Peyer's patch (tissue), 4 donors: ENCODE results near the gene DHRS3. TPM values are rescaled to one million over a fixed set of nuclear protein-coding genes. Genes with fewer than 3 reads are reported as not detected.

Experiments
- DNase-seq, 3 donors: peaks; one replicate each; pipeline ENCODE4 v3.0.0-alpha.2; 2017 to 2019
- H3K27ac ChIP-seq, 4 donors: fragments of 200-600 bp; sonication (generic); one replicate each; pipeline ENCODE4 v1.5.1; 2016 to 2019
- H3K27me3 ChIP-seq, 2 donors: fragments of 200-600 bp; sonication (generic); one replicate each; pipeline ENCODE4 v1.5.1; 2019
- H3K36me3 ChIP-seq, 3 donors: fragments of 200-600 bp; sonication (generic); one replicate each; pipeline ENCODE4 v1.5.1; 2016 to 2019
- H3K4me1 ChIP-seq, 4 donors: fragments of 200-600 bp; sonication (generic); one replicate each; pipeline ENCODE4 v1.5.1; 2016 to 2019
- H3K4me3 ChIP-seq, 4 donors: fragments of 200-600 bp; sonication (generic); 1 replicate in 3 of 4; 2 replicates in 1 of 4; pipeline ENCODE4 v1.5.1; 2016 to 2019; ENCODE audit warnings: mild to moderate bottlenecking in 1 of 4
- H3K9me3 ChIP-seq, 4 donors: fragments of 200-600 bp; sonication (generic); one replicate each; pipeline ENCODE4 v1.5.1; 2016 to 2019; ENCODE audit warnings: mild to moderate bottlenecking in 1 of 4
- CTCF ChIP-seq, 6 experiments: fragments of 450-650 bp in 4 of 6; fragments of 200-600 bp in 2 of 6; sonication (generic) in 1 of 6; IDR thresholded peaks; one replicate each; pipeline ENCODE4 v1.5.1; 2017 to 2019; ENCODE audit warnings: antibody characterized with exemption in 6 of 6, mild to moderate bottlenecking in 3 of 6, moderate library complexity in 1 of 6
- POLR2A ChIP-seq, 2 donors: fragments of 450-650 bp; IDR thresholded peaks; one replicate each; pipeline ENCODE4 v1.5.1; 2017; ENCODE audit warnings: antibody characterized with exemption in 2 of 2, mild to moderate bottlenecking in 2 of 2, moderate library complexity in 2 of 2
- total RNA-seq, 4 donors: library from RNA; depleted of rRNA; stranded (reverse); fragments of >200 nt; gene quantifications; one replicate each; pipeline ENCODE4 v1.1.0, GENCODE V29; 2016

DHRS3 gene
- total RNA-seq, 4 donors from 2014 or later = 34.7 to 179 (median 108) TPM

- H3K27me3 ChIP-seq = no peaks in the 10 kb centered on the region
- no peak overlapping the region for H3K27ac ChIP-seq
- H3K36me3 ChIP-seq = peaks cover 0 to 36% (median 0%) of the 10 kb centered on the region in 3 donors
- DNase-seq = no peak
- TF ChIP-seq POLR2A (IDR thresholded peaks at IDR 0.05) (no peak), CTCF (IDR thresholded peaks at IDR 0.05) (no peak)
- H3K9me3 ChIP-seq = no peaks in the 10 kb centered on the region
- no peak overlapping the region for H3K4me3 ChIP-seq
- H3K4me1 ChIP-seq = peaks cover 0 to 8% (median 0%) of the 10 kb centered on the region in 4 donors
Observed at GRCh38 chr1:12587981-12588640, 29.9 kb downstream of the DHRS3 start.

- Histone ChIP-seq H3K27ac (no peak overlapping the region), H3K4me1 (peaks cover 0 to 5% (median 0%) of the 10 kb centered on the region in 4 donors), H3K36me3 (peaks cover 0 to 29% (median 0%) of the 10 kb centered on the region in 3 donors), H3K27me3 (no peaks in the 10 kb centered on the region), H3K4me3 (no peak overlapping the region), H3K9me3 (no peaks in the 10 kb centered on the region)
- DNase-seq = no peak
- TF ChIP-seq CTCF (IDR thresholded peaks at IDR 0.05) = no peak
- TF ChIP-seq POLR2A (IDR thresholded peaks at IDR 0.05) = no peak
Observed at GRCh38 chr1:12585951-12586942, 31.8 kb downstream of the DHRS3 start.

- Histone ChIP-seq H3K27me3 (no peaks in the 10 kb centered on the region), H3K4me3 (no peak overlapping the region), H3K27ac (no peak overlapping the region), H3K36me3 (peaks cover 0 to 34% (median 0%) of the 10 kb centered on the region in 3 donors), H3K4me1 (no peaks in the 10 kb centered on the region), H3K9me3 (no peaks in the 10 kb centered on the region)
- DNase-seq = no peak
- no peak for TF ChIP-seq POLR2A (IDR thresholded peaks at IDR 0.05)
- TF ChIP-seq CTCF (IDR thresholded peaks at IDR 0.05) = no peak
Observed at GRCh38 chr1:12585536-12585935, 32.5 kb downstream of the DHRS3 start.

- no peaks in the 10 kb centered on the region for H3K27me3 ChIP-seq
- DNase-seq = no peak
- H3K27ac ChIP-seq = no peak overlapping the region
- H3K4me3 ChIP-seq = no peak overlapping the region
- H3K9me3 ChIP-seq = no peaks in the 10 kb centered on the region
- H3K36me3 ChIP-seq = peaks cover 0 to 39% (median 0%) of the 10 kb centered on the region in 3 donors
- no peak for TF ChIP-seq POLR2A (IDR thresholded peaks at IDR 0.05)
- no peak for TF ChIP-seq CTCF (IDR thresholded peaks at IDR 0.05)
- no peaks in the 10 kb centered on the region for H3K4me1 ChIP-seq
Observed at GRCh38 chr1:12584900-12585525, 33.0 kb downstream of the DHRS3 start.

- DNase-seq = no peak
- TF ChIP-seq POLR2A (IDR thresholded peaks at IDR 0.05) = no peak
Observed at GRCh38 chr1:12583484-12583883, 34.5 kb downstream of the DHRS3 start.

More at GRCh38 chr1:12583484-12583883, 34.5 kb downstream of the DHRS3 start:
- H3K9me3 ChIP-seq = no peaks in the 10 kb centered on the region
- H3K4me3 ChIP-seq = no peak overlapping the region
- no peaks in the 10 kb centered on the region for H3K27me3 ChIP-seq
- H3K36me3 ChIP-seq = peaks cover 0 to 48% (median 0%) of the 10 kb centered on the region in 3 donors
- no peaks in the 10 kb centered on the region for H3K4me1 ChIP-seq
- no peak overlapping the region for H3K27ac ChIP-seq
